CD1c-positive myeloid dendritic cell (primary cell): Measurements from ENCODE around the gene DMRTB1.
A peak's percentile ranks its signal among the peaks of the same experiment; 100 is the strongest.

ENCODE experiments used
- DNase-seq: peaks from one replicate; pipeline ENCODE4 v3.0.0-alpha.2; 2016; ENCODE audit errors: extremely low spot score

The DMRTB1 gene

DNA sequence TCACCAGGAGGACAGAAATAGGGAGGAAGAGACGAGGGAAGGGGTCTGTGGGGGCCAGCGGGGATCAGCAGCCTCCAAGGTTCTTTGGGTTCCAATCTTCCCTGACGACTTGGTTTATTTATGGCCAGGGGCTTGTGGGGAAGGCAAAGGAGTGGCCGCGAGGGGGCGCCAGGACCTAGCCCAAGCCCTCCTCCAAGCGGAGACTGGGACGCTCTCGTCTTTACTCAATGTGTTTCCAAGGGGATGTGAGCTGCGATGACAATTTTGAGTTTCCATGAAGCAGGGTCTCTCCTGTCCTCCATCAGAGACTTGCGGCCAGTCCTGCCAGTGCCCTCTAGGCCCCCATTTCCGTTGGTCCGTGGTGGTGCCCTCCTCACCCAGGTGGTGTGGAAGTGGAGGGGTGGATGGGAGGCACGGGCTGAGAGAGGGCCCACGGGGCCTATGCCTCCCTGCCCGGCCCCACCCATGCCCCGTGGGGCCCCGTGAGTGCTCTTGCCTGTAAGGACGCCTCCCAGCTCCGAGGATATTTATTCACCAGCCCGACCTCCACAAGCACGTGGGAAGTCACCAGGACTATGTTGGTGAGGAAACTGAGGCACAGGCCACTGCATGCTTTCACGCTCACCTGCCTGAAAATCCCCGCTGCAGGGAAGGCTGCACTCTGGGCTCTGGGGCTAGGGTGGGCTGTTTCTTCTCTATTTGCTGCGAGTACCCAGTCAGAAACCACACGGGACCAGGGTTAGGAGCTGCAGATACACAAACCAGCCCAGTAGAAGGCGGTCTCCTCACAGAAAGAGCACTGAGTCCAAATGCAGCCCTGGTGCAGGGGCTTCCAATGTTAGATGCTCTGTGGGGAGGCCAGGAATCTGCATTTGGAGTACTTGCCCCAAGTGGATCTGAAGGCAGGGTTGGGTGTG is 26.5 kb downstream of the DMRTB1 start:
- DNase-seq = peak; percentile 56

DNA sequence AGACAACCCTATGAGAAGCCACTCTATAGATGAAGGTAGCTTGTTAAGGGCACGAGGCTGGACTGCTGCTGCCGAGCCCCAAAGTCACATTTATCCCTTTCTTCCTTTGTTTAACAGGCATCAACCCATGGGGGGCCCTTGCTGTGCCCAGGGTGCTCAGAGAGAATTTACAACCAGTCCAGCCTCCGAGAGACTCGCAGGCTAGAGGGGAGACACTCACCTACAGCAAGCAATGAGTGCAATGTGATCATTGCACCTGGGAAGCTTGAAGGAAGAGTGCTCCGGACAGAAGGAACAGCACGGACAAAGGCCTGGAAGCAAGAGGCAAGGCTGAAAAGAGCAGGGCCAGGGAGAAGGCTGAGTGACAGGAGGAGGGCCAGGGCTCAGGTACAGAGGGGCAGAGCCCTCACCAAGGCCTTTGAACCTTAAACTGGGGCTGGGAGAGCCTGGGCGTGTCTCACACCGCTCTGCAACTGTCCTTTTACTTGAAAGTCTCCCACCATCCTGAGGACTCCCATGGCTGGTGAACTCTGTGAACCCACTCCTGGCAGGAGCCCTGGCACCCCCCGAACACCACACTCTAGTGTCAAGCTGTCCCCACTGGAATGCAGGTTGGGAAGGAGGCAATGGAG is 27.3 kb downstream of the DMRTB1 start:
- DNase-seq = no peak

DNA sequence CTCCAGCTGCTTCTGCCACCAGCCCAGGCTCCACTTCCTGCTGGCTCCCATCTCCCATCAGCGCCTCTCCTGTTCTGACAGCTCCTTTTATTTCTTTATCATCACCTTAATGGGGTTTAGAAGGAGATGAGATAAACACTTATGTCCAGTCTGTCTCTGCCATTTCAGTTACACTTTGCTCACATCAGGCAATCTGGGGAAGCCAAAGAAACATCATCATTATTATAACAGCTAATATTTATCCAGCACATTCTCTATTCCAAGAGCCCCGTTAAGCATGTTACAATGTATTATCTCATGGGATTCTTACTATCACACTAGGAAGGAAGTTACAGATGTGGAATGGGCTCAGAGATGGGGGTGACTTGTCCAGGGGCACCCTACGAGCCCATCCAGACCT is 31.2 kb downstream of the DMRTB1 start:
- DNase-seq = no peak

DNA sequence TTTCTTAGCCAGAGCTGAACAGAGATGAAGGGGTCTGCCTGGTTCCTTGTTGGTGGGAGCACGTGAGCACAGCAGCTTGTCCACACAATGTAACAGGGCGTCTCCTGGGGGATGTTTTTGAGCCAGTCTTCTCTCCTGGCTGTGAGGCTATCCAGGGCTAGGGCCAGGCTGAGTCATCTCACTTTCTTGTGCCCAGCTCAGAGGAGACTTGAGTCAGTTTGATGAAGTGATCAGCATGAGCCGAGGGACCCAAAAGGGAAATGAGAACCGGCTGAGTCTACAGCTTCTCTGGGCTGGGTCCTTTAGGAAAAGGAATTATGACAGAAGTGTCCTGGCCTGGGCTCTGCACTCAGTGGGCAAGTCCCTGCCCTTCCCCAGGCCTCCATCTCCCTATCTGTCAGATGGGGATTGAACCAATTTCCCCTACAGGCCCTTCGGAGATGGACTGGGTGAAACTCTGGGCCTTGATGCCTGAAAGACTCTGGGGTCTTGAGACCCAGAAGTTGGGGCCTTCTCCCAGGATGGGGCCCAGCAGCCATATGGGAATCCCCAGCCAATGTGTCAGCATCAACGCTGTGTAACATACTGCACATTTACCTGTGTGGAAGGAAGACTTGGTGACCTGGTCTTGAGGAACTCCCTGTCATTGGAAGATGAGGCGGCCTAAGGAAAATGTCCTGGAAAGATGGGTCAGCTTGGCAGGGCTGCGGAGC is 36.6 kb downstream of the DMRTB1 start:
- DNase-seq = no peak

DNA sequence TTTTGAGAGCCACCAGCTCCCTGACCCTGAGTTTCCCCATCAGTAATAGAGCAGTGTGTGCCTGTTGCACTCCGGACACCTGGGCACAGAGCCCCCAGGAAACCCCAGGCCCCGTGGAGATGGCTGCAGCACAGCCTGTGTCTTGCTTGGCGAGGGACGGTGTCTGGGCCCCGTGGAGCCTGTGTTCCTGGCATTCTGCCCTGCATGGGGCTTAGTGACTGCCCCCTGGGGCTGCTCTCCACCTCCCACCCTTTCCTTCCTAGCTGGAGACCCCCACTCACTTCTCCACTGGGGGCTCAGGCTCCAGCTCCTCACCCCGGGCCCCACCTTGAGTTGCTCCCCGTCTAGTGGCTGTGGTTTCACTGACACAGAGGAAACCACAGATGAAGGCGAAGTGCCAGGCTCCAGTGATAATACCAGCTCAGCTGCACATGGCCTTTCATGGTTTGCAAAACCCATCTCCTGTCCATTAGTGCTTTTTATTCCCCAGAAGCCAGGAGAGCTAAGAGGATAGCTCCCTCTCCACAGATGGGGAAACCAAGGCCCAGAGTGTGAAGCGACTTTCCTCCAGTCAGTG is 39.4 kb downstream of the DMRTB1 start:
- no peak for DNase-seq

DNA sequence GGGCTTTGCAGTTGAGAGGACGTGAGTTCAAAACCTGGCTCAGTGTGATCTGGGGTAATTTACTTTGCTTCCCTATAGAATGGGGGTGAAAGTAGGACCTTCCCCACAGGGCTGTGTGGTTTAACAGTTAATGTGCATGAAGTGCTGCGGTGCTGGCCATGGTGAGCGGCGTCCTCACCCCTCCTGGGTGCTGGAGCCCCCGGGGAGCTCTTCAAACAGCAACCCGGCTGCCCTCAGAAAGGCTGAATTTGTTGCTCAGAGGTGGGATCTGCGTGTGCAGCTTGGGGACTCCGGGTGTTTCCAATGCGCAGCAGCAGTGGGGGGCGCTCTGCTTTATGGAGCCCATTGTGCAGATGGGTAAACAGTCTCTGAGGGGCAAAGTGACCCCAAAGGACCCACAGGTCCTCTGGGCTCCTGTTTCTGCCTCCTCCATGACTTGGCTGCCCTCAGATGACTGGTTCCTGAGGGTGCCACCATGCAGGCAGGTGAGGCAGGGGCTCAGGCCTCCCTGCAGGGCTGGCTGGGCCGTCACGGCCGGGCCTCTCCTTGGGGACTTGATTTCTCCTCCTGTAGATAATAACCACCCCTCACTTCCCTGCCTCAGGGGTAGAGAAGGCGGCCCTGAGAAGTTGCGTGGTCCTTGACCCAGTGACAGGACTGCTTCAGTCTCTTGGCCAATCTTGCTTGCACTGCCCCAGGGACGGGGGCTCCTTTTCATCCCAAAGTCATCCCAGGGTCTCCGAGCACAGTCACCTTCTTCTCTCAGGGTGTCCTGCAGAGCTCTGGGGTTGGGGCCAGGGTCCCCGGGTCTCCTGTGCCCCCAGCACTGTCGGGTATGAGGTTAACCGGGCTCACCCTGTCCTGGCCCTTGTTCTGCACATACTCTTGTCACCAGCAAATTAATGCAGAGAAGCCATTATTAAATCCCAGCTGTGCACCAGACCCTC is 40.3 kb downstream of the DMRTB1 start:
- DNase-seq = no peak

DNA sequence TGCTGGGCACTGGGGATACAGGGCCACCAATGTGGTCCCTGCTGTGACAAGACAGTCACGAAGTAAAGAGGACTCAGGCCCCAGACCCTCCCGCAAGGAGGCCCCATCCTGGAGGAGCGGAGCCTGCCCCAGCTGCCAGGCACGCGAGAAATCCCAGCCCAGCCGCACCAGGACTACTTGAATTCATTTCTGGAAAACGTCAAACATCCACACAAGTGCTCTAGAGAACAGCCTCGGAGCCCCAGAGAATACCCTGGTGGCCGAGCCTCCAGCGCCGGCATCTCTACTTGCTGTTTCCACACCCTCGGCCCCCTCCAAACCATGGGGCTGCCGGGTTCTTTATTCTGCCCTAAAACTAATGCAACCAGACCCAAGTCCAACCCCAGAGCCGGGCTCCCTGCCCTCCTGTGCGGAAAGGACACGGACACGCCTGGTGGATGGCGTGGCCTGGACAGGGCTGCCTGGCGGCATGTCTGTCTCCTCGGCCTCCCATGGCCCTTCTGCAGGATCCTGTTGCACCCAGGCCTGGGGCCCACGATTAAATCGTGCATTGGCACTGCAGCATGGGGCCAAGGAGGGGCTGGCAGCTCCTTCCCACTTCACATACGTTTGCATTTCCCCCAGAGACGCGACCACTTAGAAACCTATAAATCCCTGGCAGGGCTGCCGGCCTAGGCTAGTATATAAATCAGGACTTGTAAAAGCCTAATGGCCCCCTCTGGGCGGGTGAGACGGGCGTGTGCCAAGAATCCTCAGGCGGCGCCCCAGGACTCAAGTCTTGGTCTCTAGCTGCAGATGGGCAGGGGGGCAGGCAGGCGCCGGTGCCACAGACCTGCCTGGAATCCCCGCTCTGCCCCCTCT is 41.2 kb downstream of the DMRTB1 start:
- no peak for DNase-seq

DNA sequence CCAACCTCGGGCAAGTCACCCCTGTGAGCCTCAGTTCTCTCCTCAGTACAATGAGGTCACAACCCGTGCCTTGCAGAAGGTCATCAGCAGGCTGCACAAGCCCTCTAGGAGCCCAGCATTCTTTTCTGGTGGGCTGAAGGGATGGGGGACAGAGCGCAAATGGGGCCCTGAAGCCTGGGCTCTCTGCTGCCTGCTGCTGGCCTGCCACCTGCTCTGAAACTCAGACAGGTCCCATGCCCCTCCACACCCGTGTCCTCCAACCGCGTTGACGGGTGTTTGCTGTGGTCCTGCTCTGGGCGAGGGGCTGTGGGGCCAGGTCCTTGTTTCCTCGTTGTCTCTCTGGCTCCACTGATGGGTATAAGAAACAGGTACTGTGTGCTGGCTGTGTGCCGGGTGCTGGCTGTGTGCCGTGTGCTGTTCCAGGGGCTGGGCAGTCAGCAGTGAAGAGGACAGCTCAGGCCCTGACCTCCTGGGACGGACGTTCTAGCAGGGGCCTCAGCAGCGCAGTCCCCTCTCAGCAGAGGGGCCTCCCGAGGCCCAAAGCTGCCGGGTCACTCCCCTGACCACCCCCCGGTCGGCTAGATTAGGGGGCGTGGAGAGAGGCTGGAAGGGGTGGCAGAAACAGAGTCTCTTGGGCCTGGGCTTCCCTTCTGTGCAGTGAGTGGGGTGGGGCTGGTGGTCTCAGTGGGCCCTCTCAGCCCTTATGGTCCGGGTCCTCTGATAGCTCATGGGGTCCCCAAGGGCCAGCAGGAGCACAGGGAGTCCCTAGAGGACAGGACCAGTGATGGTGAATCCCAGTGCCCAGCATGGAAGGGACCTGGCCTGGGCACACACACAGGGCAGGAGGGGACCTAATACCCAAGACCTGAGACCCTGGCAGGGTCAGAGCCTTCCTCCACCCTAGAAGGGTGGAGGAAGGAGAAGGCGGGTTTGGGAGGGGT is 42.1 kb downstream of the DMRTB1 start:
- no peak for DNase-seq

DNA sequence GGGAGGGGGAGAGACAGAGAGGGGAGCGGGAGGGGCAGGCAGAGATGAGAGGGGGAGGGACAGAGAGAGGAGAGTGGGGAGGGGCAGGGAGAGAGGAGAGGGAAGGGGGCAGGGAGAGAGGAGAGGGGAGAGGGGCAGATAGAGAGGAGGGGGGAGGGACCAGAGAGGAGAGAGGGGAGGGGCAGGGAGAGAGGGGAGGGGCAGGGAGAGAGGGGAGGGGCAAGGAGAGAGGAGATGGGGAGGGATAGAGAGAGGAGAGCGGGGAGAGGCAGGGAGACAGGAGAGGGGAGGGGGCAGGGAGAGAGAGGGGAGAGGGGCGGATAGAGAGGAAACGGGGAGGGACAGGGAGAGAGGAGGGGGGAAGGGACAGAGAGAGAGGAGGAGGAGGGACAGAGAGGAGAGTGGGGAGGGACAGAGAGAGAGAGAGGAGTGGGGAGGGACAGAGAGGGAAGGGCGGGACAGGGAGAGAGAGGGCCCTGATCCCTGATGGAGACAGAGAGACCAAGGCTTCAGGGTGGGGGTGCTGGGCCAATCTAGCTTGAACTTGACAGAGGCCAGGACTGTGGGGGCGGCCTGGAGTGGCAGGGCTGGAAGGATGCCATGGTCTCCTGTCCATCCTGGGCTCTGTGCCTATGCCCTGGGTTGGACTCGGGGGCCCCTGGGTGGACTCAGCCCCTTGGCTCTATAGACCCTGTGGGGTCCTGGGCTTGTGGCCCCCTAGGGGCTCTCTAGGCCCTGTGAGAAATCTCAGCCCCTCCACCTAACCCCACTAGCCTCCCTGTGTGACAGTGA is 43.6 kb downstream of the DMRTB1 start:
- DNase-seq = no peak

DNA sequence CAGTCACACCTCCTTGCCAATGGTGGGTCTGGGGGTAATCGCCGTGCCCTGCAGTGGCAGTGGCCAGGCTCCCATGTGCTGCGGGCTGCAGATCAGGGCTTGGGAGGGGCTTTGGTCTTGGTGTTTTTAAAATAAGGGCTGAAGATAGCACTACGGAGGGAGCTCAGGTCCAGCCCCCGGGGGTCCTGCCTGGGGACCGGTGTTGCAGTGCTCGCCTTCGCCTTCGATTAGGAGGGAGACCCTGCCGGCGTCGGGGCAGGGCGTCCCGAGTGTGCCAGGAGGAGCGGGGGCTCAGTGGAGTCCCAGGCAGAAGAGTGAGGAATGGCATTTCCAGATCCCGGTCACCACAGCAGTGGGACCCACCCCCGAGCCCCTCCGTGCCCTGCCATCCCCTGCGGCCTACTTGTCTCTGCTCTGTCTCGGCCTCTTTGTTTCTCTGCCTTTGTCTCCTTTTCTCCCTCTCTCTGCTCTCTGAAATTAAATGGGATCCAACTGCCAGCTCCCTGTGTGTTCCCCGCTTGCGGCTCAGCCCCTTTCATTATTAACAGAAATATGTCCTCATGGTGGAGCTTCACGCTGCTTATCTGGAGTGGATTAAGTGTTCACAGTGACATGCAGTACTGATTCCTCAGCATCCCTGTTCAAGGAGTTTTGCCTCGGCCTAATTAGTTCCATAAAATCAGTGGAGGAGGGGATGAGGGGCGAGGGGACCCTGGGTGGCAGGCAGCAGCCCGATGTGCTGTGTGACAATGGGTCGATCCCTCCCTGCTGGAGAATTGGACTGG is 44.4 kb downstream of the DMRTB1 start:
- no peak for DNase-seq

DNA sequence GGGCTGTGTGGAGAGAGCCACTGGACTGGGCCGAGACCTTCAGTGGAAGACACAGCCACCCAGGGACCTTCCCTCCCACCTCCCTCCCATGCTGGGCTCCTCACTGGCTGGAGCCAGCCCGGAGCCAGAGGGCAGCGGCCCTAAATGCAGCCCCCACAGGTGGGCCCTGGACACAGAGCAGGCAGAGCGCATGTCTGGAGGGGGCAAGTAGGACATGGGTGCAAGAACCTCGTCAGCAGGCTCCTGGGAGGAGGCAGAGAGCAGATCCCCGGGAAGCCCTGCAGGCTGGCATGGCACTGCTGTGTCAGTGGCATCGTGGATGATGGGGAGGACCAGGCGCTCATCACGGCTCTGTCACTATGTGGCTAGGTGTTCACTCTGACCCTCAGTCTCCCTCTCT is 45.7 kb downstream of the DMRTB1 start:
- no peak for DNase-seq

DNA sequence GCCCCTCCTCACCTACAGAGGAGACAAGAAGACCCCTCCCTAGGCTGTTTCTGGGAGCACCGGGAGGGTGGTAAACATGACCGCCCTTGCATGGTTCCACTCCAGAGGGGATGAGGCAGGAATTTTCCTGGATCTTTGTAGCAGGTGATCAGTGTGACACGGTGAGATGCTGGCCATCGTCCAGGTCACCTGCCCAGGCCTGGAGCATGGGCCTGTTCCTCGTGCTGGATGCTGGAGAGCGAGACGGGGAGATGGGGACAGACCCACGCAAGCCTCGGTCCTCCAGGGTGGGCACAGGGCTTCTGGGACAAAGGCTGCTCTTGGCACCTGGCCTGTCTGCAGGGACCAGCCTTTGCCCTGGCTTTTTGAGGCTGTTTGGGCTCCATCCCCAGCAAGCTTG is 46.2 kb downstream of the DMRTB1 start:
- DNase-seq = no peak

DNA sequence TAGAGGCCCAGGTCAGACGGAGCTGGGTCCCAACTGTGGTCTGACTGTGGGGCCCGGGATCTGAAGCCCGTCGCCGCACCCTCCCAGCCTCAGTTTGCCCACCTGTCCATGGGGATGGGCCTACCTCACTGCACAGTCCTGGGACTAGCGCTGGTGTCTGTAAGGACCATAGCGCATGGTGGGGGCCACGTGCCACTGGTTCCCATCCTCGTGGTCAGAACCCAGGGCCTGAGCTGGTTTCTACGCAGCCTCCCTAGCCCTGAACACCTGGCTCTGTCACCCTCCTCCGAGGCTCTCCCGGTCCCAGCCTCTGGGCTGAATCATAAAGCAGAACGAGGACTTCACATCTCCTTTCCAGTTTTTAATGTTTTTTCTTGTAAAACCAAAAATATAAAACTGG is 46.7 kb downstream of the DMRTB1 start:
- no peak for DNase-seq

DNA sequence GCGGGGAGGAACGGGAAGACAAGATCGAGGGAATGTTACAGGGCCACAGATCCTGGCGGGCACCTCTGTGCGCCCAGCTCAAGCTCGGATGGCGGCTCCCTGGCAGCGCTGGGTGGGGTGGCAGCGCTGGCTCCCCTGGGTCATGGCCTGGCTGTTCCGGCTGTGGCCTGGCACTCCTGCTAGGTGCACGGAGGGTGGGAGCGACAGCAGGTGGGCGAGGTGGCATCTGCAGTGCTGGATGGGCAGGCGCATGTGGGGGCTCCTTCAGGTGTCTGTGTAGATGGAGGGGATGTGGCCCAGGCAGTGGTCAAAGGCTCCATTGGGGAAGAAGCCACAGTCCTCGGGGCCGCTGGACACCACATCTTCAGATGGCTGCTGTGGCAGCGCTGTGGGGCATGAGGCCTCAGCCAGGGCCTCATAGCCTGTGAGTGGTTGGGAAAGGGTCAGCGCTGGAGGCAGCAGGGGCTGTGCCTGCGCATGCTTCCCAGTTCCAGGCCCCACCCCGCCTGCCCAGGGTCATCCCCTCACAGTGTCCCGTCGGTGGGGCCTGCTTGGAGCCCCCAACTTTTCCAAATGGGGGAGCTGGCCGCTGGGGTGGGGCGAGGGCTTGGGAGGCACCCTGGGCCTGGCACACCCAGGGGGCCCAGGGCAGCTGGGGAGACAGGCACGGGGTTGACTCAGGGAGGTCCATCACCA is 47.3 kb downstream of the DMRTB1 start:
- DNase-seq = no peak

DNA sequence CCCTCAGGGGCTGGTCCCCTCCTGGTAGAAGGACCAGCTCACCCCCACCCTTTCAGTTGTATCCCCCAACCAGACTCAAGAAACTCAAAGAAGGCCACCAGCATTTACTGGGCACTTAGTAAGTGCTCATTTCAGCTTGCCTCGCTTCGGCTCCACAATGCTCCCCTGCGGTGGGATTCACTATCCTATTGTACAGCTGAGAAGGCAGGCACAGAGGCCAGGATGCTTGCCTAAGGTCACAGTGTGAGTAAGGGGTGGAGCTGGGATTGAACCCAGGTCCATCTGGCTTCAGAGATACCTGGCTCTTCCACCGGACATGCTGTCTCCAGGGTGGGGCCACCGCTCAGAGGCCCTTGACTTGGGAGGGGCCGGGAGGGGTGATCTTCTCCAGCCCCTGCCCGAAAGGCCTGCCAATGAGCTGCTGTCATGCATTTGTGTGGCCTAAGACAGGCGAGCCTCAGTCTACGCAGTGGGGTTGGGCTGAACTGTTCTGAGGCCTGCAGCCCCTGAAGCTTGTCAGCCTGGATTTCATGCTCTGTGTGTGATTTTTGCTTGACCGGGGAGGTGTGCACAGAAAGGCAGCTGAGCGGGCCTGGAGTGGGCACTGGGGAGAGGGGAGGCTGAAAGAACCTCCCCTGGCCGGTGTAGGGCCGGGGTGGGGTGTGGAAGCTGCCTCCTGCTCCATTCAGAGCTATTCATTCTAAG is 48.1 kb downstream of the DMRTB1 start:
- no peak for DNase-seq
